Lower lobe of right lung (tissue), 2 donors: ENCODE data around the gene TRIM73. TPM values are rescaled to one million over a fixed set of nuclear protein-coding genes. Genes with fewer than 3 reads are reported as not detected.
"Not testable (repeated sequence)": the region's sequence is repeated elsewhere in the genome, so short reads cannot be mapped to it uniquely, and the experiment has no call there.

Experiments used
- ATAC-seq, 2 donors: fragments of 200-7000 bp; cut with Tn5 transposase; one replicate each; pipeline ENCODE4 v1.9.1; 2020 to 2022; ENCODE audit warnings: mild to moderate bottlenecking in 2 of 2, moderate library complexity in 2 of 2
- DNase-seq: peaks from one replicate; pipeline ENCODE4 v3.0.0-alpha.2; 2020
- H3K27ac ChIP-seq: fragments of 200-600 bp; one replicate; pipeline ENCODE4 v1.8.0; 2022
- H3K27me3 ChIP-seq: fragments of 200-600 bp; one replicate; pipeline ENCODE4 v1.8.0; 2022; ENCODE audit warnings: low read depth
- H3K36me3 ChIP-seq: fragments of 200-600 bp; one replicate; pipeline ENCODE4 v1.8.0; 2022; ENCODE audit warnings: mild to moderate bottlenecking
- H3K4me1 ChIP-seq: fragments of 200-600 bp; one replicate; pipeline ENCODE4 v1.8.0; 2022
- H3K4me3 ChIP-seq: fragments of 200-600 bp; one replicate; pipeline ENCODE4 v1.8.0; 2022; ENCODE audit warnings: mild to moderate bottlenecking
- H3K9me3 ChIP-seq: fragments of 200-600 bp; one replicate; pipeline ENCODE4 v1.8.0; 2022
- intact Hi-C: fragments of 100-400 bp; cut with DNase I; formaldehyde crosslinking; loops from one replicate; pipeline ENCODE4 v1.11.0; 2022
- total RNA-seq: library from RNA; stranded (reverse); fragmentation: NEBNext Ultra II Directional; extraction: Animal tissue kit (Norgen Biotek cat#: 25700); gene quantifications from one replicate; pipeline ENCODE4 v1.2.1, GENCODE V29; 2021
- TF ChIP-seq, protein P1 (sequence below): fragments of 200-600 bp; IDR thresholded peaks from one replicate; pipeline ENCODE4 v1.8.0; 2022; ENCODE audit warnings: antibody characterized with exemption, mild to moderate bottlenecking
- donor health status: DM: no; HTN: yes; CAD: no; lungs with severe emphysema.

TRIM73 gene
- total RNA-seq, 1 donor from 2014 or later: 5.6 TPM

DNA sequence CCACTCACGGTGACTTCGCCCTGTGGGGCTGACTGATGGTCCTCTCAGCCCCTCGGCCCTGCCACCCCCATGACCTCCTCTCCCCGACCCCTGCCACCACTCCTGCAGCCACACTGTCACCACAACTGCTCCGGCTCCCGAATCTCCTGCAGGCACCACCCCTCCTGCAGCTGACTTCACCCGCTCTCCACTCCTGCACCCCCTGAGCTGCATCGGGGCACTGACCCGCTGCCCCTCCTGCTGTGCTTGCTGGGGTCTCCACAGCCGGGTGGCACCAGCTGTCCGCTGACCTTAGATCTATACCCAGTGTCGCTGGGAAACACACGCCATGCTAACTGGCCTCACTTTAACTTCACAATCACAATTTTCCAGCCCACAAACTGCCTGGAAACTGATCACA lies 24.7 kb downstream of the TRIM73 start:
- H3K4me3 ChIP-seq, H3K27ac ChIP-seq, H3K9me3 ChIP-seq, intact Hi-C loops, H3K27me3 ChIP-seq, DNase-seq, ATAC-seq, H3K4me1 ChIP-seq: not testable (repeated sequence)
- peaks cover 55% of the 10 kb centered on the region for H3K36me3 ChIP-seq

DNA sequence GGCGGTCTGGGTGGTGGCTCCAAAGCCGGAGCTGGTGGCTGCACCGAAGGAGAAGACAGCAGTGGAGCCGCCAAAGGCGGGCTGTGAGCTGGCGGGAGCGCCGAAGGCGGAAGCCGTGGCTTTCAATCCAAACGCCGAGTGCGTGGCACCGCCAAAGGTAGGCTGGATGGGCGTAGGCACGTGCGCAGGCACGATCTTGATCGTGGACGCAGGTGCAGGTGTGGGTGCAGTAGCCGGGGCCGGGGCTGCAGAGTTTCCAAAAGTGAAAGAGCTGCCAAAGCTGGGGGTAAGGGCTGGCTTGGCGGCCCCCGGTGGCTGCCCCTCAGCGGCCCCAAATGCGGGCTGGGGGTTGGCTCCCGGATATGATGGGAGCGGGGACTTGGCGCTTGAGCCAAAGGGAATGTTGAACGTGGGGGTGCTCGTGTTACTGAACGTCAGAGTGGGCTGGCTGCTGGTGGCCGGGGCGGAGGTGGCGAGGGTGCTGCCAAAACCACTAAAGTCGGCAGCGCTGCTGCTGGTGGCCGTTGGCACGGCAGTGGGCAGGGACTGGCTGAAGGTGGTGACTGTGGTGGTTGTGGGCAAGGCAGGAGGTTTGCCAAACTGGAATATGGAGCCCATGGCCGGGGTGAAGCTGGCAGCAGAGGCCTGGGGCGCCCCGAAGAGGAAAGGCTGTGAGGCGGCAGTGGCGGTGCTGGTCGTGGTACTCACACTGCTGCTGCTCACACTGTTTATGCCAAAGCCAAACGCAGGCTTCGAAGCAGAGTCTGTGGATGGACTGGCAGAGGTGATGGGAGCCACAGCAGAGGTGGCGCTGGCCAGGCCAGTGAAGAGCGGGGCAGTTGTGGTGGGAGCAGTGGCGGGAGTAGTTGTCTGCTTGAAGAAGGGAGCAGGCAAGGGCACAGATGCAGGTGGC lies 26.6 kb downstream of the TRIM73 start:
- peaks cover 39% of the 10 kb centered on the region for H3K36me3 ChIP-seq
- H3K27me3 ChIP-seq, intact Hi-C loops, H3K4me3 ChIP-seq, H3K4me1 ChIP-seq, DNase-seq, H3K9me3 ChIP-seq, H3K27ac ChIP-seq: not testable (repeated sequence)
- peak in 1 of 2 donors; percentile 3 for ATAC-seq

DNA sequence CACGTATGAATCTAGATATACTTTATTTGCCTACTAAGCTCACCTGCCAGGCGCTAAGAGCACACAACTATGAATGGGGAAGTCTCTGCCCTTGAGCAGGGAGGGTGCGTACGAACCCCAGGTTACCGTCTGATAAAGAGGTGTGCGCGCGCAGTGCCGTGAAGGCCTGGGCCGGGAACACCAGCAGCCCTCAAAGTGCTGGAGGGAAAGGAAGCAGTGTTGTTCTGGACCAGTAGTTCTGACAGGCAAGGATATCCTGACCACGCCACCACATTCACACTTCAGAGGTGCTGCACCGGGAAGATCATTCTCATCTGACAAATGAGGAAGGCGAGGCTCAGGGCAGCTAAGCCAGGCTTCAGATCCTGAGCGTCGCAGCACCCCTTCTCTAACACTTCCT lies 28.1 kb downstream of the TRIM73 start:
- H3K27me3 ChIP-seq, H3K27ac ChIP-seq, intact Hi-C loops, ATAC-seq, H3K4me1 ChIP-seq, H3K4me3 ChIP-seq, DNase-seq, H3K9me3 ChIP-seq: not testable (repeated sequence)
- peaks cover 38% of the 10 kb centered on the region for H3K36me3 ChIP-seq

DNA sequence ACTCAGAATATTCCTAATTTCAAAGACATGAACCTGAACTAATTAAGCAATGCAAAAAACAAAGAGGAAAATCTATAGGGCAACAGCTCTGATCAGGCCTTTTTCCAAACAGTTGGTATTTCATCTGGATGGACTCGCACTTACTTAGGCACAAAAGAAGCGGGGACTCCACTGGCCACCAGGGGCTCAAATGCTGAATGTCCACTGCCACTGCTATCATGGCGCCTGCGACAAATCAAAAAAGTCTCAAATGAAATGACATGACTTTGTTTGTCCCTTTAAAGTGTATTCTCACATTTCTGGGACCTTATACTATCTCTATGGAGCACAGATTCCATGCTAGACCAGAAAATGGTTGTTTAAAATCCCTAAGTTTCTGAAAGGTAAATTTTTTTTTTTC lies 43.6 kb downstream of the TRIM73 start:
- DNase-seq, ATAC-seq, H3K4me3 ChIP-seq, intact Hi-C loops, H3K27me3 ChIP-seq, H3K9me3 ChIP-seq, H3K27ac ChIP-seq, H3K4me1 ChIP-seq: not testable (repeated sequence)
- peaks cover 69% of the 10 kb centered on the region for H3K36me3 ChIP-seq

DNA sequence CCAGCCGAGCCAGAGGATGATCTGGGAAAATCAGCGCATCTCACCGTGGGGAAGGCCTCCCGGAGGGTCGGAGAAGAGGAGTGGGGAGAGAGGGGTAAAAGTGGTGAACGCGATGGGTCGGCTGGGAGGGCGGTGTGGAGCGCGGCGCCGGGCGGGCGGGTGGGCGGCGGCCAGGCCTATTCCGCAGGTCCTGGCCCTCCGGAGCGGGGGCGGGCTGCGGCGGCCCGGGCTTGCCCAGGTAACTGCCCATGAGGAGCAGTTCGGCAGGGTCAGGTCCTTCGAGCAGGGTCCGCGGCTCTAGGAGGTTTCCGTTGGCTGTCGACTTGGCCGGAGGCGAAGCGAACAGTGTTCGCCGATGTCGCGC lies 46.7 kb downstream of the TRIM73 start:
- Histone ChIP-seq H3K27ac (peak overlapping the region; percentile 84), H3K4me3 (peak overlapping the region; percentile 64), H3K36me3 (peaks cover 38% of the 10 kb centered on the region)
- peak; percentile 68 to 83 for ATAC-seq
- intact Hi-C loops, H3K27me3 ChIP-seq, H3K9me3 ChIP-seq, DNase-seq, H3K4me1 ChIP-seq: not testable (repeated sequence)

DNA sequence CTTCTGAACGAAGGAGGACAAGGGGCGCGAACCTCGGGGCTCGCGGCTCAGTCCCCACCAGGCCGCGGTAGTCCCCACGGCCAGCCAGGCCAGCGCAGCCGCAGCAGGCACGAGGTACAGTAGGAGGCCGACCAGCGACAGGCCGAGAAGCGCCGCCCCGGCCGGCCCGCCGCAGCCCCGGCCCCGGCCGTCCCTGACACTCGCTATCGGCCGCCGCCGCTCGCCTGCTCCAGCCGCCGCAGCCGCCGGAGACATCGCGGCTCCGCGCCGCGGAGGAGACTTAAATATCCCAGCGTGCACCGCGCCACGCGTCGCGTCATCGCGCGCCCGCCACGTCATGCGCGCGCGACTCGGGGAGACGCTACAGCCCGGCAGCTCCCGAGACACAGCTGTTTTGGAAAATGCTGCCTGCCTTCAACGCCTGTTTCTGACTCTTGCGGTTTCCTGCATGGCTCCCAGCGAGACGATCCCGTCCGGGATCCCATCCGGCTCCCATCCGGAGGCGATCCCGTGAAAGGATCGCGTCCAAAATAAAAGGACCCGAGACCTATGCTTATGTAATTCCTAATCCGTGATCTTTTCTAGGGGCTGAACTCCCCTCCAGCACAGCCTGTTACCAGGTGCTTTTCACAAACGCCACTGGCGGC lies 47.2 kb downstream of the TRIM73 start:
- H3K27me3 ChIP-seq, H3K9me3 ChIP-seq, DNase-seq, intact Hi-C loops, H3K4me1 ChIP-seq: not testable (repeated sequence)
- Histone ChIP-seq H3K4me3 (peak overlapping the region; percentile 64), H3K36me3 (peaks cover 33% of the 10 kb centered on the region), H3K27ac (peak overlapping the region; percentile 84)
- peak; percentile 98 to 99 for ATAC-seq

DNA sequence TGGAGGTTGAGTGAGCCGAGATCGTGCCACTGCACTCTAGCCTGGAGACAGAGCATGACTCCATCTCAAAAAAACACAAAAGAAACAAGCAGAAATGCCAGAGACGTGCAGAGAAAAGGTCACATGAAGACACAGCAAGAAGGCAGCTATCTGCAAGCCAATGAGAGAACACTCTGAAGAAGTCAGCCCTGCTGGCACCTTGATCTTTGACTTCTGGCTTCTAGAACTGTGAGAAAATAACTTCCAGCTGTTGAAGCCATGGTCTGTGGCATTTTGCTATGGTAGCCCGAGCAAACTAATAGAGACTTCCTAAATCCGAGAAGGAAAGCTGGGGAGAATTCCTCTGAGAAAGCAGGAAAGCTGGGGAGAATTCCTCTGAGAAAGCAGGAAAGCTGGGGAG lies 54.5 kb downstream of the TRIM73 start:
- H3K9me3 ChIP-seq, H3K4me3 ChIP-seq, H3K27me3 ChIP-seq, H3K27ac ChIP-seq, DNase-seq, H3K4me1 ChIP-seq, intact Hi-C loops, H3K36me3 ChIP-seq, ATAC-seq: not testable (repeated sequence)

DNA sequence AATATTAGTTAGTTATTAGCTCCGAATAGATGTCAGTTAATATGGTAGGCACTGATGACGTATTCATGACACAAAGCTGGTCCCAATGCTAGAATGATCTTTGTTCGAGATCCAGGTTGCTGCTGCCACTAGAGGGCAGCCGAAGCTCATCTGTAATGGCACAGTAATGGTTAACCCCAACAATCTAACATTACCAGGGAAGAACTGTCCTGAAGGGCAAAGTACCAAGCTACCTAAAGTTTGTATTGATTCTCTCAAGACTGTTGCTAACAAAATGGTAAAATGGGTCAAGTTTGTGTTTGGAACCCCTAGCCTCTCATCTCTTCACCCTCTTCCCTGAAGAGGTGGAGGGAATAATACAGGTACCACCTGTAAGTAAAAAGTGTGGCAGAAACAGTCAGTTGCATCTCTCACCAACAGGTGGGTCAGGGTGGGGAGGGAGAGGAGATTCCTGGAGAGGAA lies 57.1 kb downstream of the TRIM73 start:
- H3K4me1 ChIP-seq, H3K36me3 ChIP-seq, intact Hi-C loops, DNase-seq, H3K4me3 ChIP-seq, H3K9me3 ChIP-seq, H3K27me3 ChIP-seq, H3K27ac ChIP-seq: not testable (repeated sequence)
- peak; percentile 80 to 86 for ATAC-seq
- TF ChIP-seq, protein P1, sequence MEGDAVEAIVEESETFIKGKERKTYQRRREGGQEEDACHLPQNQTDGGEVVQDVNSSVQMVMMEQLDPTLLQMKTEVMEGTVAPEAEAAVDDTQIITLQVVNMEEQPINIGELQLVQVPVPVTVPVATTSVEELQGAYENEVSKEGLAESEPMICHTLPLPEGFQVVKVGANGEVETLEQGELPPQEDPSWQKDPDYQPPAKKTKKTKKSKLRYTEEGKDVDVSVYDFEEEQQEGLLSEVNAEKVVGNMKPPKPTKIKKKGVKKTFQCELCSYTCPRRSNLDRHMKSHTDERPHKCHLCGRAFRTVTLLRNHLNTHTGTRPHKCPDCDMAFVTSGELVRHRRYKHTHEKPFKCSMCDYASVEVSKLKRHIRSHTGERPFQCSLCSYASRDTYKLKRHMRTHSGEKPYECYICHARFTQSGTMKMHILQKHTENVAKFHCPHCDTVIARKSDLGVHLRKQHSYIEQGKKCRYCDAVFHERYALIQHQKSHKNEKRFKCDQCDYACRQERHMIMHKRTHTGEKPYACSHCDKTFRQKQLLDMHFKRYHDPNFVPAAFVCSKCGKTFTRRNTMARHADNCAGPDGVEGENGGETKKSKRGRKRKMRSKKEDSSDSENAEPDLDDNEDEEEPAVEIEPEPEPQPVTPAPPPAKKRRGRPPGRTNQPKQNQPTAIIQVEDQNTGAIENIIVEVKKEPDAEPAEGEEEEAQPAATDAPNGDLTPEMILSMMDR: peak; percentile 49

Other genes starting within 250 kb of the TRIM73 start
- 35.7 TPM for gene POM121C, start 90.7 kb downstream of the TRIM73 start, total RNA-seq
- not detected for gene SPDYE5, start 96.7 kb downstream of the TRIM73 start, total RNA-seq